Measurements from ENCODE around the gene PDE6A. TPM values are rescaled to one million over a fixed set of nuclear protein-coding genes. Genes with fewer than 3 reads are reported as not detected.
"Not testable (repeated sequence)": the region's sequence is repeated elsewhere in the genome, so short reads cannot be mapped to it uniquely, and the experiment has no call there.

PDE6A gene
- total RNA-seq, 4 donors from 2014 or later, result not detected

DNA sequence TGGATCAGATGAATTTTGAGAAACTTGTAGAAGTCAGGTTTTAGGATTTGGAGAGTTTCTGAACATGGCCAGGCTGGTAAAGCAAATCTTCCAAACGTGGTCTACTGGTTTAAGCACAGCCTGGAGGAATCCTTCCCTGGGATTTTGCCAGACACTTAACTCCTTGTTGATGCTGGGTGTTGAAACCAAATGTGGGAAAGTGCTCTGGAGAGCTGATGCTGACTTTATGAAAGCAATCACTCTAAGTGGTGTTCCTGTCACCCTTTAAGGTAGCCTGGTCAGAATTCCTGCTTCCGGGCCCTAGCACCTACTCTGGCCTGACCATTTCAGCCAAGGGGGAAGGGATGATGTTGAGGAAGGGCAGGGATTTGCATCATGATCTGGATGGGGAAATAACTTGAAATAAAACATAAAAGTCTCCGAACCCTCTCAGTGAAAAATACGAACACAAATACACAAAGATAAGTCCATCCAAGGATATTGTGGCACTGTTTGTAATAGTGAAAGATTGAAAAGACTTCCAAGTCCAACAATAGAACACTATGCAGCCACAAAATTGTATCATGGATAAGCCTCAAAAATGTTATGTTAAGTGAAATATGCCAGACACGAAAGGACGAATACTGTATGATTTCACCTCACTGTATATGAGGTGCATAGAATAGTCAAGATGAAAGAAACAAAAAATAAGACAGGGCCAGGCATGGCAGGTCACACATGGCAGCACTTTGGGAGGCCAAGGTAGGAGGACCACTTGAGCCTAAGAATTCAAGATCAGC is 57.7 kb downstream of the PDE6A start:
- no peaks in the 10 kb centered on the region for H3K9me3 ChIP-seq
- no peak for TF ChIP-seq EP300 (IDR thresholded peaks at IDR 0.05)
- TF ChIP-seq POLR2A (IDR thresholded peaks at IDR 0.05; ENCODE audit: low read depth), result no peak
- TF ChIP-seq, protein P1, sequence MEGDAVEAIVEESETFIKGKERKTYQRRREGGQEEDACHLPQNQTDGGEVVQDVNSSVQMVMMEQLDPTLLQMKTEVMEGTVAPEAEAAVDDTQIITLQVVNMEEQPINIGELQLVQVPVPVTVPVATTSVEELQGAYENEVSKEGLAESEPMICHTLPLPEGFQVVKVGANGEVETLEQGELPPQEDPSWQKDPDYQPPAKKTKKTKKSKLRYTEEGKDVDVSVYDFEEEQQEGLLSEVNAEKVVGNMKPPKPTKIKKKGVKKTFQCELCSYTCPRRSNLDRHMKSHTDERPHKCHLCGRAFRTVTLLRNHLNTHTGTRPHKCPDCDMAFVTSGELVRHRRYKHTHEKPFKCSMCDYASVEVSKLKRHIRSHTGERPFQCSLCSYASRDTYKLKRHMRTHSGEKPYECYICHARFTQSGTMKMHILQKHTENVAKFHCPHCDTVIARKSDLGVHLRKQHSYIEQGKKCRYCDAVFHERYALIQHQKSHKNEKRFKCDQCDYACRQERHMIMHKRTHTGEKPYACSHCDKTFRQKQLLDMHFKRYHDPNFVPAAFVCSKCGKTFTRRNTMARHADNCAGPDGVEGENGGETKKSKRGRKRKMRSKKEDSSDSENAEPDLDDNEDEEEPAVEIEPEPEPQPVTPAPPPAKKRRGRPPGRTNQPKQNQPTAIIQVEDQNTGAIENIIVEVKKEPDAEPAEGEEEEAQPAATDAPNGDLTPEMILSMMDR (IDR thresholded peaks at IDR 0.05), result no peak
- no peak for TF ChIP-seq POLR2AphosphoS5 (IDR thresholded peaks at IDR 0.05)
- intact Hi-C loops (cut with DNase I), result no loop called here
- WGBS, result 82% methylated on average over 6 of the region's 6 CpGs
- no peaks in the 10 kb centered on the region for H3K36me3 ChIP-seq
- H3K4me1 ChIP-seq, result no peaks in the 10 kb centered on the region
- no peak for DNase-seq (ENCODE audit: extremely low spot score)
- no peaks in the 10 kb centered on the region for H3K27me3 ChIP-seq
- H3K4me3 ChIP-seq, result no peak overlapping the region
- H3K27ac ChIP-seq (replicated peaks in 1 of 4), result no peak overlapping the region

DNA sequence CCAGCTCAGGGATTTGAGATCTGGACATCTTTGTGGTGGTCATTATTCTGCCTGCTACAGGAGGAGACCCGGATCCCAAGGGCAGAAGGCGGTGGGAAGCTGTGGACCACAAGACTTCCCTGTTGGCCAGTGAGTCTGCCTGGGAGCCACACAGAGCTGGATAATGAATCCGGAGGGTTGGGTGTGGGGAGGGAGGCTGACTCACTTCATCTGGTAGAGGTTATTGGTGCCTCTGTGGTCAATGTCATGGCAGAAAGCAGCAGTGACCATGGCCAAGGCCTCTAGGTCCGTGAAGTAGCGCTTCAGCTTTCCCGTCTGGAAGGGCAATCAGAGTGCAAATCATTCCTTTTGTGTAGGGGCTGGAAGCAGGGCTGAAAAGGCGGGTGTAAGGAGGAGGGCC is 58.5 kb downstream of the PDE6A start:
- intact Hi-C loops (cut with DNase I), result no loop called here
- no peak for TF ChIP-seq POLR2A (IDR thresholded peaks at IDR 0.05; ENCODE audit: low read depth)
- no peak for TF ChIP-seq POLR2AphosphoS5 (IDR thresholded peaks at IDR 0.05)
- TF ChIP-seq, protein P1 (IDR thresholded peaks at IDR 0.05), result no peak
- no peak for TF ChIP-seq EP300 (IDR thresholded peaks at IDR 0.05)
- no peaks in the 10 kb centered on the region for H3K9me3 ChIP-seq
- no peak for DNase-seq (ENCODE audit: extremely low spot score)
- H3K27me3 ChIP-seq, result peaks cover 0 to 2% (median 0%) of the 10 kb centered on the region in 4 donors
- H3K27ac ChIP-seq (replicated peaks in 1 of 4), result no peak overlapping the region
- no peak overlapping the region for H3K4me3 ChIP-seq
- H3K36me3 ChIP-seq, result no peaks in the 10 kb centered on the region
- WGBS, result 97% methylated on average over 7 of the region's 7 CpGs
- no peaks in the 10 kb centered on the region for H3K4me1 ChIP-seq

DNA sequence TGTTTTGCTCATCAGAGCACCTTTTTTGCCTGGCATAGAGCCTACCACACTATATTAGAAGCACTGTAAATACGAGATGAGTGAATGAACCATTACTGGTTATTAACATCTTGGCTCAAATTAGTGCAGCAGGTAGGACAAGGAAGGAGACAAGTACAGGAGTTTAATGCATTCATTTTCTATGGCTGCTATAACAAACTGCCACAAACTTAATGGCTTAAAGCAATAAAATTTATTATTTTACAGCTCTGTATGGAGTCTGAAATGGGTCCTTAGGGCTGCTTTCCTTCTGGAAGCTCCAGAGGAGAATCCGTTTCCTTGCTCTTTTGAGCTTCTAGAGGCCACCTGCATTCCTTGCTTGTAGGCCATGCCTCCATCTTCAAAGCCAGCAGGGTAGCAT is 59.1 kb downstream of the PDE6A start:
- WGBS, result 93% methylated on average over 2 of the region's 2 CpGs
- no peak overlapping the region for H3K27ac ChIP-seq (replicated peaks in 1 of 4)
- no peak for DNase-seq (ENCODE audit: extremely low spot score)
- no peaks in the 10 kb centered on the region for H3K36me3 ChIP-seq
- H3K9me3 ChIP-seq, result no peaks in the 10 kb centered on the region
- H3K4me1 ChIP-seq, result no peaks in the 10 kb centered on the region
- H3K27me3 ChIP-seq, result peaks cover 0 to 4% (median 0%) of the 10 kb centered on the region in 4 donors
- H3K4me3 ChIP-seq, result no peak overlapping the region
- no peak for TF ChIP-seq EP300 (IDR thresholded peaks at IDR 0.05)
- TF ChIP-seq, protein P1 (IDR thresholded peaks at IDR 0.05), result no peak
- TF ChIP-seq POLR2AphosphoS5 (IDR thresholded peaks at IDR 0.05), result no peak
- TF ChIP-seq POLR2A (IDR thresholded peaks at IDR 0.05; ENCODE audit: low read depth), result no peak
- intact Hi-C loops (cut with DNase I), result no loop called here

DNA sequence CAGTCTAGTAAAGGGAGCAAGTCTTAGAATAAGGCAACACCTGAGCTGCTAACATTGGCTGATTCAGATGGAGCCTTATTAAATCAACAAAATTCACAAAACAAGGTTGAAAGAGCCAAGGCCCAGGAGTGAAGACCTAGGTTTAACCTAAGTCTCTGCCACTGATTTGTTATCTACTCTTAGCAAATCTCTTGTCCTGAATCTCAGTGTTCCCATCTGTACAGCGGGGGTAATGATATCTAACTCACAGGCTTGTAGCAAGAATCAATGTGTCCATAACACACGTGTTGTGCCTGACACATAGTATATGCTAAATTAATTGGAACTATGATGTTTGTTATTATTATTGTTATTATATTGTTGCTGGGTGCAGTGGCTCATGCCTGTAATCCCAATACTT is 61.0 kb downstream of the PDE6A start:
- intact Hi-C loops (cut with DNase I), result no loop called here
- Histone ChIP-seq H3K4me1 (no peaks in the 10 kb centered on the region), H3K9me3 (no peaks in the 10 kb centered on the region), H3K27ac (replicated peaks in 1 of 4) (no peak overlapping the region), H3K4me3 (no peak overlapping the region), H3K27me3 (peaks cover 0 to 4% (median 0%) of the 10 kb centered on the region in 4 donors), H3K36me3 (no peaks in the 10 kb centered on the region)
- TF ChIP-seq POLR2A (IDR thresholded peaks at IDR 0.05; ENCODE audit: low read depth), result no peak
- no peak for TF ChIP-seq POLR2AphosphoS5 (IDR thresholded peaks at IDR 0.05)
- no peak for TF ChIP-seq EP300 (IDR thresholded peaks at IDR 0.05)
- DNase-seq (ENCODE audit: extremely low spot score), result no peak
- 88% methylated on average over 2 of the region's 2 CpGs for WGBS

DNA sequence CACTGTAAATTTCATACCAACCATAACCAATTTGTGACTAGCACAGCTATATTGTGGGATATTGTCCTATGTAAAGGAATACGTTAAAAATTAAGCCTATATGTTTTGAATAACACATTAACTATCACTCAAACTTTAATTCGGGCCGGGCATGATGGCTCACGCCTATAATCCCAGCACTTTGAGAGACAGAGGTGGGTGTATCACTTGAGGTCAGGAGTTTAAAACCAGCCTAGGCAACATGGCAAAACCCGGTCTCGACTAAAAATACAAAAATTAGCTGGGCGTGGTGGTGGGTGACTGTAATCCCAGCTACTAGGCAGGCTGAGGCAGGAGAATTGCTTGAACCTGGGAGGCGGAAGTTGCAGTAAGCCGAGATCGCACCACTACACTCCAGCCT is 62.0 kb downstream of the PDE6A start:
- 94% methylated on average over 10 of the region's 10 CpGs for WGBS
- H3K4me1 ChIP-seq; H3K4me3 ChIP-seq; H3K27me3 ChIP-seq; intact Hi-C loops (cut with DNase I); H3K9me3 ChIP-seq; DNase-seq (ENCODE audit: extremely low spot score); H3K36me3 ChIP-seq; H3K27ac ChIP-seq (replicated peaks in 1 of 4): not testable (repeated sequence)

DNA sequence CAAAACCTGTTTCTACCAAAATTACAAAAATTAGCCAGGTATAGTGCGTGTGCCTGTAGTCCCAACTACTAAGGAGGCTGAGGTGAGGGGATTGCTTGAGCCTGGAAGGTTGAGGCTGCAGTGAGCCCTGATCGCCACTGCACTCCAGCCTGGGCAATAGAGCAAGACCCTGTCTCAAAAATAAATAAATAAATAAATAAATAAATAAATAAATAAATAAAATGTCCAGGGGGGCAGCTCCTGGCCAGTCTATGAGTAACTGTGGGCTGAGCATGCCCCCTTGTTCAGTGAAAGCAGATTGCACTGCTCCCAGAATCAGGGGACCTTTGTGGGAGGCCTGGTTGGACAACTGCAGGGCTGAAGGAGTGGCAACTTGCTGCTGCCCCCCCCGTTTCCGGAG is 62.7 kb downstream of the PDE6A start:
- Histone ChIP-seq H3K9me3 (no peaks in the 10 kb centered on the region), H3K27me3 (peaks cover 0 to 4% (median 0%) of the 10 kb centered on the region in 4 donors), H3K27ac (replicated peaks in 1 of 4) (no peak overlapping the region), H3K4me3 (no peak overlapping the region), H3K4me1 (no peaks in the 10 kb centered on the region), H3K36me3 (no peaks in the 10 kb centered on the region)
- TF ChIP-seq POLR2AphosphoS5 (IDR thresholded peaks at IDR 0.05), result no peak
- TF ChIP-seq, protein P1 (IDR thresholded peaks at IDR 0.05), result no peak
- TF ChIP-seq EP300 (IDR thresholded peaks at IDR 0.05), result no peak
- TF ChIP-seq POLR2A (IDR thresholded peaks at IDR 0.05; ENCODE audit: low read depth), result no peak
- no peak for DNase-seq (ENCODE audit: extremely low spot score)
- WGBS, result 79% methylated on average over 4 of the region's 4 CpGs
- intact Hi-C loops (cut with DNase I), result no loop called here
